ENCODE data around the gene CA10. TPM values are rescaled to one million over a fixed set of nuclear protein-coding genes. Genes with fewer than 3 reads are reported as not detected.

The CA10 gene
- total and polyA plus RNA-seq, 2 of the 4 experiments (the other 2 are of a cell fraction): not detected

DNA sequence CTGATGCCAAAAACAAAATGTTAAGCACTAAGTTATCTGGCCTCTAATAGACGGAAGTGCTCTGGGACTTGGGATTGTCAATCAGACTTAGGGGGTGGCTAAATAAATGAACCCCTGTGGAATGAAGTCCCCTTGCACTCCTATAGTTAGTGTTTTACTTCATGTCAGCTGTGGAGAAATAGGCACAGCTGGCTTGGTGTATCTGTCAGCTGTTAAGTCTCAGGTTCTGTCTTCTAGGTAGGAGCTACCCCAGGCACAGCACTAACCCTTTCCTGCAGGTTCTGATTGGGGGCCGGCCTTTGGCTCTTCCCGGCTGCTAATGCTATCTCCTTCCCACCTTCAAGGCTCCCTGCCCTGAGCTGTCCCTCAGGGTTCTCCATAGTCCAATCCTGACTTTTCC, 487.6 kb downstream of the CA10 start:
- 40% methylated on average over 2 of the region's 3 CpGs; no CpG with 5 or more reads in 1 of the 2 experiments for WGBS, 2 experiments (ENCODE audit: extremely low coverage in 2 of 2, insufficient read length in 1 of 2)
- no peak for TF ChIP-seq CEBPB (IDR thresholded peaks at IDR 0.05; ENCODE audit: low read depth, low read length)
- TF ChIP-seq RCOR1 (IDR thresholded peaks at IDR 0.05; ENCODE audit: insufficient replicate concordance, low read length): no peak
- TF ChIP-seq NFE2L2 (IDR thresholded peaks at IDR 0.05; ENCODE audit: low read depth, low read length): no peak
- no peak for TF ChIP-seq FOS (IDR thresholded peaks at IDR 0.05; ENCODE audit: low read depth, low read length)
- no peak for TF ChIP-seq ELK1 (IDR thresholded peaks at IDR 0.05; ENCODE audit: borderline replicate concordance, low read depth, low read length)
- TF ChIP-seq MAFK (IDR thresholded peaks at IDR 0.05; ENCODE audit: low read depth, low read length): no peak
- TF ChIP-seq POLR2A (IDR thresholded peaks at IDR 0.05; ENCODE audit: low read depth, low read length): no peak
- no peak for TF ChIP-seq CHD1 (IDR thresholded peaks at IDR 0.05; ENCODE audit: low read depth, low read length)
- no peak for TF ChIP-seq MXI1 (IDR thresholded peaks at IDR 0.05; ENCODE audit: borderline replicate concordance, low read depth, low read length)
- no peak for TF ChIP-seq BHLHE40 (IDR thresholded peaks at IDR 0.05; ENCODE audit: low read depth, low read length)
- no peak for TF ChIP-seq RAD21 (IDR thresholded peaks at IDR 0.05; ENCODE audit: low read length)
- no peak for TF ChIP-seq RFX5 (IDR thresholded peaks at IDR 0.05; ENCODE audit: low read depth, low read length)
- TF ChIP-seq, protein P1, sequence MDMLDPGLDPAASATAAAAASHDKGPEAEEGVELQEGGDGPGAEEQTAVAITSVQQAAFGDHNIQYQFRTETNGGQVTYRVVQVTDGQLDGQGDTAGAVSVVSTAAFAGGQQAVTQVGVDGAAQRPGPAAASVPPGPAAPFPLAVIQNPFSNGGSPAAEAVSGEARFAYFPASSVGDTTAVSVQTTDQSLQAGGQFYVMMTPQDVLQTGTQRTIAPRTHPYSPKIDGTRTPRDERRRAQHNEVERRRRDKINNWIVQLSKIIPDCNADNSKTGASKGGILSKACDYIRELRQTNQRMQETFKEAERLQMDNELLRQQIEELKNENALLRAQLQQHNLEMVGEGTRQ (IDR thresholded peaks at IDR 0.05; ENCODE audit: low read depth, low read length): no peak
- TF ChIP-seq MAZ (IDR thresholded peaks at IDR 0.05; ENCODE audit: borderline replicate concordance, low read depth, low read length): no peak
- no peak for TF ChIP-seq CTCF (conservative IDR thresholded peaks at IDR 0.05; ENCODE audit: low read depth, low read length)
- no peak for TF ChIP-seq SMC3 (IDR thresholded peaks at IDR 0.05; ENCODE audit: low read depth, low read length)
- in situ Hi-C loops (cut with MboI; ENCODE audit: low sequenced_read_pairs): no loop called here

More for the DNA sequence above, 487.6 kb downstream of the CA10 start:
- Histone ChIP-seq H2AK5ac (ENCODE audit: low read depth, low read length) (no peak overlapping the region), H3K27me3 (ENCODE audit: control insufficient read depth, insufficient read depth, low read length) (no peaks in the 10 kb centered on the region), H2AFZ (replicated peaks; ENCODE audit: low read length, poor library complexity) (no peak overlapping the region), H3K14ac (replicated peaks; ENCODE audit: low read depth, low read length) (no peak overlapping the region), H3K9ac (ENCODE audit: low read depth, low read length) (no peak overlapping the region), H2AK9ac (replicated peaks; ENCODE audit: low read depth, low read length, poor library complexity) (no peak overlapping the region), H3K4ac (ENCODE audit: low read depth, low read length) (no peak overlapping the region), H3K27ac (ENCODE audit: insufficient read depth, low read length) (no peak overlapping the region), H3K36me3 (ENCODE audit: control insufficient read depth, insufficient read depth, low read length) (no peaks in the 10 kb centered on the region), H3K4me3 (ENCODE audit: insufficient read depth, low read depth, low read length) (no peak overlapping the region), H4K91ac (ENCODE audit: insufficient read depth, low read depth, low read length) (no peak overlapping the region), H3K4me1 (ENCODE audit: control insufficient read depth, insufficient read depth, low read length) (no peaks in the 10 kb centered on the region), H3K9me1 (ENCODE audit: insufficient read depth, low read length) (no peaks in the 10 kb centered on the region), H2BK120ac (ENCODE audit: low read depth, low read length) (no peak overlapping the region), H2BK20ac (ENCODE audit: low read depth, low read length) (no peak overlapping the region), H3K4me2 (ENCODE audit: low read depth, low read length) (no peak overlapping the region), H4K20me1 (ENCODE audit: insufficient read depth, low read length) (no peaks in the 10 kb centered on the region), H4K8ac (ENCODE audit: low read depth in 2 of 2, low read length in 2 of 2) (no peak overlapping the region), H3K56ac (ENCODE audit: extremely low read depth, insufficient read depth, low read length) (no peak overlapping the region), H3K79me1 (ENCODE audit: low read depth in 1 of 2, low read length in 2 of 2) (no peaks in the 10 kb centered on the region), H3K18ac (ENCODE audit: low read depth, low read length) (no peak overlapping the region), H2BK5ac (ENCODE audit: low read depth, low read length, poor library complexity, severe bottlenecking) (no peak overlapping the region), H4K5ac (ENCODE audit: low read depth, low read length) (no peak overlapping the region), H3K23ac (ENCODE audit: low read depth, low read length) (no peak overlapping the region), H2BK15ac (ENCODE audit: low read depth, low read length) (no peak overlapping the region), H3K9me3 (ENCODE audit: control insufficient read depth, insufficient read depth, low read length) (peaks cover 24% of the 10 kb centered on the region)
- ChIA-PET CTCF (no interaction called here), POLR2A (ENCODE audit: unreplicated experiment) (no interaction called here)
- BruUV-seq (replicated peaks): no TSS peak
- DNase-seq (no peak), ATAC-seq (ENCODE audit: low read depth) (no peak)
- dilution Hi-C loops (cut with HindIII; ENCODE audit: low sequenced_read_pairs, unreplicated experiment) (no loop called here), intact Hi-C loops (cut with micrococcal nuclease) (no loop called here)
